ENCODE data around the gene AGR2. TPM values are rescaled to one million over a fixed set of nuclear protein-coding genes. Genes with fewer than 3 reads are reported as not detected.
"Not testable (repeated sequence)": the region's sequence is repeated elsewhere in the genome, so short reads cannot be mapped to it uniquely, and the experiment has no call there.

The AGR2 gene
- polyA plus RNA-seq, 3 donors from 2014 or later, result not detected

GRCh38 chr7:16778476-16778875 is 26.3 kb downstream of the AGR2 start:
- Mint-ChIP-seq H3K27ac (no peak overlapping the region), H3K36me3 (no peaks in the 10 kb centered on the region), H3K9me3 (no peaks in the 10 kb centered on the region), H3K27me3 (ENCODE audit: low read depth in 3 of 3) (no peaks in the 10 kb centered on the region), H3K4me3 (no peak overlapping the region), H3K4me1 (no peaks in the 10 kb centered on the region)
- DNase-seq, result no peak

- Mint-ChIP-seq H3K27ac (no peak overlapping the region), H3K27me3 (ENCODE audit: low read depth in 3 of 3) (peaks cover 0 to 2% (median 0%) of the 10 kb centered on the region in 3 donors), H3K9me3 (no peaks in the 10 kb centered on the region), H3K4me3 (no peak overlapping the region), H3K4me1 (no peaks in the 10 kb centered on the region), H3K36me3 (no peaks in the 10 kb centered on the region)
- no peak for DNase-seq
These were observed 28.7 kb downstream of the AGR2 start for GRCh38 chr7:16776053-16776452.

GRCh38 chr7:16774986-16775385 is 29.8 kb downstream of the AGR2 start:
- Mint-ChIP-seq H3K4me3 (no peak overlapping the region), H3K27ac (no peak overlapping the region), H3K4me1 (no peaks in the 10 kb centered on the region), H3K27me3 (ENCODE audit: low read depth in 3 of 3) (peaks cover 0 to 3% (median 2%) of the 10 kb centered on the region in 3 donors), H3K36me3 (no peaks in the 10 kb centered on the region), H3K9me3 (no peaks in the 10 kb centered on the region)
- DNase-seq, result no peak

- H3K4me3 Mint-ChIP-seq, result no peak overlapping the region
- H3K9me3 Mint-ChIP-seq, result no peaks in the 10 kb centered on the region
- no peaks in the 10 kb centered on the region for H3K4me1 Mint-ChIP-seq
- H3K36me3 Mint-ChIP-seq, result no peaks in the 10 kb centered on the region
- DNase-seq, result no peak
- H3K27ac Mint-ChIP-seq, result no peak overlapping the region
- H3K27me3 Mint-ChIP-seq (ENCODE audit: low read depth in 3 of 3), result peaks cover 0 to 5% (median 2%) of the 10 kb centered on the region in 3 donors
These were observed 30.5 kb downstream of the AGR2 start for GRCh38 chr7:16774294-16774693.

GRCh38 chr7:16773884-16774283 is 30.9 kb downstream of the AGR2 start:
- no peak overlapping the region for H3K27ac Mint-ChIP-seq
- no peaks in the 10 kb centered on the region for H3K36me3 Mint-ChIP-seq
- no peak overlapping the region for H3K4me3 Mint-ChIP-seq
- DNase-seq, result no peak
- no peaks in the 10 kb centered on the region for H3K4me1 Mint-ChIP-seq
- no peaks in the 10 kb centered on the region for H3K9me3 Mint-ChIP-seq
- H3K27me3 Mint-ChIP-seq (ENCODE audit: low read depth in 3 of 3), result peaks cover 0 to 5% (median 2%) of the 10 kb centered on the region in 3 donors

- no peak overlapping the region for H3K27ac Mint-ChIP-seq
- no peak overlapping the region for H3K4me3 Mint-ChIP-seq
- H3K4me1 Mint-ChIP-seq, result no peaks in the 10 kb centered on the region
- no peaks in the 10 kb centered on the region for H3K9me3 Mint-ChIP-seq
- no peaks in the 10 kb centered on the region for H3K36me3 Mint-ChIP-seq
- no peak for DNase-seq
- peaks cover 0 to 5% (median 2%) of the 10 kb centered on the region in 3 donors for H3K27me3 Mint-ChIP-seq (ENCODE audit: low read depth in 3 of 3)
These were observed 31.5 kb downstream of the AGR2 start for GRCh38 chr7:16773326-16773725.

- H3K27ac Mint-ChIP-seq, result no peak overlapping the region
- no peaks in the 10 kb centered on the region for H3K4me1 Mint-ChIP-seq
- no peak for DNase-seq
- no peaks in the 10 kb centered on the region for H3K36me3 Mint-ChIP-seq
- H3K9me3 Mint-ChIP-seq, result no peaks in the 10 kb centered on the region
- peaks cover 1 to 5% (median 2%) of the 10 kb centered on the region in 3 donors for H3K27me3 Mint-ChIP-seq (ENCODE audit: low read depth in 3 of 3)
- no peak overlapping the region for H3K4me3 Mint-ChIP-seq
These were observed 34.0 kb downstream of the AGR2 start for GRCh38 chr7:16770657-16771329.

GRCh38 chr7:16769994-16770393 is 34.8 kb downstream of the AGR2 start:
- not testable (repeated sequence) for DNase-seq; H3K4me1 Mint-ChIP-seq; H3K4me3 Mint-ChIP-seq; H3K36me3 Mint-ChIP-seq; H3K9me3 Mint-ChIP-seq; H3K27me3 Mint-ChIP-seq (ENCODE audit: low read depth in 3 of 3); H3K27ac Mint-ChIP-seq

GRCh38 chr7:16765436-16765859 is 39.4 kb downstream of the AGR2 start:
- peaks cover 1 to 3% (median 3%) of the 10 kb centered on the region in 3 donors for H3K27me3 Mint-ChIP-seq (ENCODE audit: low read depth in 3 of 3)
- H3K36me3 Mint-ChIP-seq, result no peaks in the 10 kb centered on the region
- no peaks in the 10 kb centered on the region for H3K4me1 Mint-ChIP-seq
- H3K9me3 Mint-ChIP-seq, result no peaks in the 10 kb centered on the region
- no peak overlapping the region for H3K4me3 Mint-ChIP-seq
- no peak for DNase-seq
- H3K27ac Mint-ChIP-seq, result no peak overlapping the region

- no peak overlapping the region for H3K27ac Mint-ChIP-seq
- H3K9me3 Mint-ChIP-seq, result no peaks in the 10 kb centered on the region
- no peaks in the 10 kb centered on the region for H3K36me3 Mint-ChIP-seq
- DNase-seq, result no peak
- peaks cover 2 to 4% (median 2%) of the 10 kb centered on the region in 3 donors for H3K27me3 Mint-ChIP-seq (ENCODE audit: low read depth in 3 of 3)
- H3K4me3 Mint-ChIP-seq, result no peak overlapping the region
- no peaks in the 10 kb centered on the region for H3K4me1 Mint-ChIP-seq
These were observed 39.9 kb downstream of the AGR2 start for GRCh38 chr7:16764942-16765341.

- DNase-seq, result no peak
These were observed 42.6 kb downstream of the AGR2 start for GRCh38 chr7:16762177-16762576.

GRCh38 chr7:16759840-16760239 is 45.0 kb downstream of the AGR2 start:
- peaks cover 13 to 15% of the 10 kb centered on the region in 2 donors for H3K4me1 Mint-ChIP-seq

More at GRCh38 chr7:16762177-16762576, 42.6 kb downstream of the AGR2 start:
- Mint-ChIP-seq H3K4me1 (peaks cover 10% of the 10 kb centered on the region in 2 donors), H3K36me3 (no peaks in the 10 kb centered on the region), H3K27me3 (ENCODE audit: low read depth in 3 of 3) (peaks cover 2 to 4% (median 4%) of the 10 kb centered on the region in 3 donors), H3K27ac (no peak overlapping the region), H3K9me3 (no peaks in the 10 kb centered on the region), H3K4me3 (no peak overlapping the region)

GRCh38 chr7:16758631-16759611 is 45.9 kb downstream of the AGR2 start:
- H3K9me3 Mint-ChIP-seq, result no peaks in the 10 kb centered on the region
- H3K27me3 Mint-ChIP-seq (ENCODE audit: low read depth in 3 of 3), result peaks cover 9 to 12% (median 11%) of the 10 kb centered on the region in 3 donors
- no peak overlapping the region for H3K27ac Mint-ChIP-seq
- no peak for DNase-seq
- H3K4me3 Mint-ChIP-seq, result no peak overlapping the region
- peaks cover 21 to 23% of the 10 kb centered on the region in 2 donors for H3K4me1 Mint-ChIP-seq
- no peaks in the 10 kb centered on the region for H3K36me3 Mint-ChIP-seq

More at GRCh38 chr7:16759840-16760239, 45.0 kb downstream of the AGR2 start:
- H3K36me3 Mint-ChIP-seq, result no peaks in the 10 kb centered on the region
- no peaks in the 10 kb centered on the region for H3K9me3 Mint-ChIP-seq
- no peak for DNase-seq
- H3K27me3 Mint-ChIP-seq (ENCODE audit: low read depth in 3 of 3), result peaks cover 6 to 7% (median 7%) of the 10 kb centered on the region in 3 donors
- H3K4me3 Mint-ChIP-seq, result no peak overlapping the region
- no peak overlapping the region for H3K27ac Mint-ChIP-seq

GRCh38 chr7:16758036-16758435 is 46.8 kb downstream of the AGR2 start:
- no peak for DNase-seq
- Mint-ChIP-seq H3K4me1 (peaks cover 22 to 26% of the 10 kb centered on the region in 2 donors), H3K27ac (no peak overlapping the region), H3K4me3 (no peak overlapping the region), H3K36me3 (no peaks in the 10 kb centered on the region), H3K27me3 (ENCODE audit: low read depth in 3 of 3) (peaks cover 8 to 15% (median 11%) of the 10 kb centered on the region in 3 donors), H3K9me3 (no peaks in the 10 kb centered on the region)

Data from immature natural killer cell (primary cell).